Adipocyte (in vitro differentiated cells): Measurements from ENCODE around the gene TEX35.

Source experiments
- DNase-seq: peaks from one replicate; pipeline ENCODE4 v3.0.0-alpha.2; 2015; ENCODE audit warnings: low read depth
- H3K27me3 ChIP-seq: replicated peaks from 2 replicates; pipeline ENCODE4 v1.7.0; 2013; ENCODE audit warnings: mild to moderate bottlenecking, low read length, moderate library complexity; ENCODE audit not compliant: control insufficient read depth, insufficient read depth
- H3K36me3 ChIP-seq: 2 replicates; pipeline ENCODE4 v1.7.0; 2013; ENCODE audit warnings: low read length, mild to moderate bottlenecking, moderate library complexity; ENCODE audit not compliant: control insufficient read depth, insufficient read depth, severe bottlenecking
- H3K4me1 ChIP-seq: 2 replicates; pipeline ENCODE4 v1.7.0; 2013; ENCODE audit warnings: mild to moderate bottlenecking, low read length, moderate library complexity; ENCODE audit not compliant: control insufficient read depth, insufficient read depth
- H3K4me3 ChIP-seq: 2 replicates; pipeline ENCODE4 v1.7.0; 2013; ENCODE audit warnings: mild to moderate bottlenecking, low read length, moderate library complexity
- H3K9ac ChIP-seq: 2 replicates; pipeline ENCODE4 v1.7.0; 2013; ENCODE audit warnings: mild to moderate bottlenecking, low read length, moderate library complexity
- H3K9me3 ChIP-seq: 2 replicates; pipeline ENCODE4 v1.7.0; 2013; ENCODE audit warnings: mild to moderate bottlenecking, low read length, moderate library complexity; ENCODE audit not compliant: control insufficient read depth

TEX35 gene

DNA sequence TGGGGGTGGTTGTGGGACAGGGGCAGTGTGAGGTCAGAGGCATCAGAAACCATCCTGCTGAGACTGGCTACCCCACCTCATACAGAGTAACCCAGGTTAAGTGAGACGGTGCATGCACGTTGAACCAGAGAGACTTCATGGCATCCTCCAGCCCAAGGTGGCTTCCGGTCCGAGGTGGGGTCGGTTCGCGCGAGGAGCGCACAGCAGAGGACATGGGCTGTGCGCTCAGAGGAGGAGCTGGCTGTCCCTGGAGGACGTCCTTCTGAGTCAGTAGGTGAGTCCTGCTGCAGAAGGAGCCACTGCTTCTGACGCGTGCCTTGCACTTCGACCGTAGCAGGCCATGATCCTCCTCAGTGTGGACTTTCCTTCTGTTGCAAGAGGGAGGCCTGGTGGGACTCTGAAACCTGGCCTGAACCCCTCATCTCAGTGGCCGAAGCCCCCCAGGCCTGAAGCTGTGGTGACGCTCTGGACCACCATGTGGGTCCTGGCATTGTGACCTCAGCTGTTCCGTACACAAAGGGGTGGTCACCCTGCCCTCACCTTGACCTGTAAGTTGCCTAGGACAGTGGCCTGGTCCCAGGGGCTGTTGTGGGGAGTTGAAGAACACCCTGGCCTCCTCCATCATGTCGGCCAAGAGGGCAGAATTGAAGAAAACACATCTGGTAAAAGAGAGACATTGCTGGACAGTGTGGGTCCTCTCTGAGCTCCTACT lies at the start of gene TEX35:
Gene TEX35, plus strand, starts transcription at position 544 of the 712 bp plus-strand sequence. Its CDS starts 80 bp downstream, at position 624.
- Histone ChIP-seq H3K27me3 (no peaks in the 10 kb centered on the region), H3K9ac (peak within 1 kb of the TSS; percentile 23), H3K9me3 (no peaks in the 10 kb centered on the region), H3K4me1 (peaks cover 20% of the 10 kb centered on the region), H3K36me3 (no peaks in the 10 kb centered on the region), H3K4me3 (peak within 1 kb of the TSS; percentile 15)
- no peak for DNase-seq

DNA sequence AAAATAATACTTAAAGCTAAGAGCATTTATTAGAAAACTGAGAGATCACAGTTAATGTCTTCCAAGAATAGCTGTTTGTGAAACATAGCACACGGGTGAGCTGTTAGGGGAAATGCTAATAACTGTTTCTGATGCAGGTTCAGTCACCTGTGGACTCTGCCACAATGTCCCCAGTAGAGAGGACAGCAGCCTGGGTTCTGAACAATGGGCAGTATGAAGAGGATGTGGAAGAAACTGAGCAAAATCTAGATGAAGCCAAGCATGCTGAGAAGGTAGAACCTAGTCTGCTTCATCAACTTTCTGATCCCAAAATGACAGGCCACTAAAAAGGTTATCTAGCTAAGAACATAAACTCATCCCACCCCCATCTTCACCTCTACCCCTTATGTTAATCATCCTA lies 48.8 kb upstream of the TEX35 start:
- DNase-seq, result peak; percentile 2
- Histone ChIP-seq H3K9me3 (no peaks in the 10 kb centered on the region), H3K9ac (no peak overlapping the region), H3K4me1 (peaks cover 14% of the 10 kb centered on the region), H3K4me3 (no peak overlapping the region), H3K27me3 (no peaks in the 10 kb centered on the region), H3K36me3 (peaks cover 33% of the 10 kb centered on the region)

DNA sequence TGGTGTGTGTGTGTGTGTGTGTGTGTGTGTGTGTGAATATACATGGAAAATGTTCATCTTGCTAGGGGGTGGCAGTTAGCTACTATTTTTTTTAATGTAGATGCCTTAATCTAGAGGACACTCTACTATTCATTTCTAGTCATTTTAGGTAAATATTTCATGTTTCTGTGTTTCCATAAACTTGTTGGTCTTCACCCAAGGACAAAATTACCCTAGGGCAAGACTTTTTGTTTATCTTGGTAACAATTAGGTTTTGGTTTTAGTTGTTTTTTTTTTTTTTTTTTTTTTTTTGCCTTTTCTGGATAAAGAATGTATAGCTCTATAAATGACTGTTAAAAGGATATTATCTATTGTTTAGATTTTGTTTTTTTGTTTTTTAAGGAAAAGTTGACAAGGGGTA lies 48.3 kb upstream of the TEX35 start:
- Histone ChIP-seq H3K27me3 (no peaks in the 10 kb centered on the region), H3K9ac (no peak overlapping the region), H3K4me3 (no peak overlapping the region), H3K9me3 (no peaks in the 10 kb centered on the region), H3K4me1 (peaks cover 14% of the 10 kb centered on the region), H3K36me3 (peaks cover 37% of the 10 kb centered on the region)
- DNase-seq, result peak; percentile 54

DNA sequence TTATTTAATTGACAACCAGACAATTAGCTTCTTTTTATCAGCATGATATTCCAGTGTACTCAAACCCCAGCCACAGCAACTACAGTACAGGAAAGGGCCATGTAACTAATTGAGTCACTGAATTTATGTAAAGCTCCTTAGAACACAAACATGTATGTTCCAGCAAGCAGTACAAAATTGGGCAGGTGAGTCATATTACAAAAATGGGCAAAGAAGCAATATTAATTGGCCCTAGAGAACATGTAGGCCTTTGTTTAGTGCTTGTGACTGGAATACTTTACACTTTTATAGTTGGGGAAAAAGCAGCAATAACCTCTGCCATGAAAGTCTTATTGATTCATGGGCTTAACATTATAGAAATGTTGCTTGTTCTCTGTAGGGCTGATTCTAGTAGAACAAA lies 47.9 kb upstream of the TEX35 start:
- DNase-seq, result peak; percentile 75
- H3K36me3 ChIP-seq, result peaks cover 41% of the 10 kb centered on the region
- no peak overlapping the region for H3K4me3 ChIP-seq
- H3K27me3 ChIP-seq, result no peaks in the 10 kb centered on the region
- H3K9me3 ChIP-seq, result no peaks in the 10 kb centered on the region
- no peak overlapping the region for H3K9ac ChIP-seq
- H3K4me1 ChIP-seq, result peaks cover 14% of the 10 kb centered on the region

DNA sequence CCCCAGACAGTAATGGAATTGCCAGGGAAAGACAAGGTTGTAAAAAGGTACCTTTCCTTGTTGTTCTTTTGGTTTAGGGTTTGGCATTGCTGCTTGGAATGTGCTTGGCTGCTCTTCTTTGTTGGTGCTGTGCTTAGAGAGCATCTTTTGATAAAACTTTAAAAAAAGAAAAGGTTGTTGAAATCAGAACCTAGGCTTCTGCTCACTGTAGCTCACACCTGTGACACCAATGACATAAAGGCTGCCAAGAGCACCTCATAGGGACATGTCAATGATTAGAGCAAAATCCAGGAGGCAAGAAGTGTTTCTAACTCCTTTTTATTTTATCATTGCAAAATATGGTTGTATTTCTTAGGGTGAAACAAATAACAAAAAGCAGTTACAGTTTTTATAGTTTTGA lies 45.1 kb upstream of the TEX35 start:
- H3K27me3 ChIP-seq, result no peaks in the 10 kb centered on the region

DNA sequence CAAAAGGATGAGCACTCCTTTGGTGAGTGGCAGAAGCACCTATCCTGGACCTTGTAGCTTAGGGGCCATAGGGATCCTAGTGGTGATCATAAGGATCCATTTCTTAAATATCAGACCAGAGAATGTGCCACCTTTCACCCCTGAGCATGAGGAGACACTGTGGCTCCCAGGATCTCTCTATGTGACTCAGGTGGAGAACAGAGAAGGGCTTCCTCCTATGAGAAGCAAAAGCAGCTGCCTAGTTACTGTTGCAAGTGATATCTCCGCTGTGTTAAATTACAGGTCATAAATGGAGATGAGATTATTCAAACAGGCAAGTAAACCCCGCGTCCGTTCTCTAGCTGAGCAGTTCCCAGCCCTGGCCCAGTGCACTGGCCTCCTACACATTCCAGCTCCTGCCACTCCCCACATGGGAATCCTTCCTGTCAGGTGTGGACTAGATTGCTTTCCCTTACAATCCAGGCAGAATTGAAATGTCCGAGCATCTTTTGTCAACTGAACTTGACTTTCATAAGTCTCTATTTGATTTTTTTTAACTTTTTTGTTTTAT lies 42.4 kb upstream of the TEX35 start:
- DNase-seq, result no peak

More for the DNA sequence above, 45.1 kb upstream of the TEX35 start:
- DNase-seq, result no peak
- Histone ChIP-seq H3K4me3 (no peak overlapping the region), H3K36me3 (peaks cover 62% of the 10 kb centered on the region), H3K9ac (no peak overlapping the region), H3K9me3 (no peaks in the 10 kb centered on the region), H3K4me1 (peaks cover 19% of the 10 kb centered on the region)

DNA sequence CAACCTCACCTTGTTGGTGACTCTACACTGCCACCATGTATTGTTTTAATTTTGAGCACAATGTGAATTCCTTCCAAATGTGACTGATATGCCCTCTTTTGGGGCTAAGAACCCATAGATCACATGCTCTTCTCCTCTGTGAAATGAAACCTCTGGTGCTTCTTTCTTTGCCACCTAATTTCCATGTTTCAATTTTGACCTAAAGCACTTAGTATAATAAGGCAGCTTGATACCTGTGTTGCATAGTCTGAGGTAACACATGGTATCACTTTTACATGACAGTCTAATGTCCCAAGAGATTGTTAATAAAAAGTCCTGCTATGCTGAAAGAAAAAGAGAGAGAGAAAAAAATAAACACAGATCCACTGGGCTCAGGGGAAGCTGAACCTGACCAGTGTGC lies 40.4 kb upstream of the TEX35 start:
- no peak for DNase-seq
- no peaks in the 10 kb centered on the region for H3K9me3 ChIP-seq
- no peak overlapping the region for H3K9ac ChIP-seq
- no peaks in the 10 kb centered on the region for H3K27me3 ChIP-seq
- peaks cover 5% of the 10 kb centered on the region for H3K4me1 ChIP-seq
- no peak overlapping the region for H3K4me3 ChIP-seq
- peaks cover 82% of the 10 kb centered on the region for H3K36me3 ChIP-seq

More for the DNA sequence above, 42.4 kb upstream of the TEX35 start:
- Histone ChIP-seq H3K36me3 (peaks cover 88% of the 10 kb centered on the region), H3K4me1 (peaks cover 7% of the 10 kb centered on the region), H3K9me3 (no peaks in the 10 kb centered on the region), H3K4me3 (no peak overlapping the region), H3K9ac (no peak overlapping the region), H3K27me3 (no peaks in the 10 kb centered on the region)

DNA sequence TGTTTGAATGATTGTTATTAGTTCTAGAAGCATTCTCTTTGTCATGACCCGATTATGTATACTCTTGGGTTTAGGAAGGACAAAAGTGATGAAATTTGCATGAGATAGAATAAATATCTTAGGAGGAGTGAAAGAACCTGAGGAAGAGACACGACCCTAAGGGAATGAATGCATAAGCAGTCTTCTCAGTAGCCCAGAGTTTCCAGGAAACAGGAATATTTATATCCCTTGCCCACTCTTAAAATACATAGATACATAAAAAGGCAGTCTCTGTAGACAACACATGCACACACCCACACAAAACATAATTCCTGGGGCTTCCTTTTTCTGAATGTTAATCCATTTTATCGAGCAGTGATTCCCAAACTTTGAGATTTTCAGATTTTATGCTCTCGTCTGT lies 35.5 kb upstream of the TEX35 start:
- Histone ChIP-seq H3K4me1 (no peaks in the 10 kb centered on the region), H3K4me3 (no peak overlapping the region), H3K27me3 (no peaks in the 10 kb centered on the region), H3K36me3 (peaks cover 50% of the 10 kb centered on the region), H3K9ac (no peak overlapping the region), H3K9me3 (no peaks in the 10 kb centered on the region)
- DNase-seq, result no peak

DNA sequence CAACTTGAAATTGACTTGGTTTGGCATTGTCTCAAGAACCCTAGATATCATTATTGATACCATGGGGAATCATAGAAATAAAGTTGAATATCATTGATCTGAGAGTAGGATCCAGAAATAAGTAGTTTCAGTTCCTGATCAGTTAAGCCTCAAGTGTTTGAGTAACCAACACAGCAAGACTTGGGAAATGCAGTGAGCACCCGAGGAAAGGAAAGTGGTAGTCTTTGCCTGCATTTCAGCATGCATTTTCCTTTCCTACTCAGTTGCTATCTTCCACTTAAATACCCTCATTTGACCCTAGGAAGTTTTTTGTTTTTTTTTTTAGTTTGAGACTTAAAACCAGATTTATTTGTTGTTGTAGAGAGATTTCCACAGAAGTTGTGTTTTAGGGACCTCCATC lies 35.1 kb upstream of the TEX35 start:
- H3K36me3 ChIP-seq, result peaks cover 51% of the 10 kb centered on the region
- H3K4me1 ChIP-seq, result no peaks in the 10 kb centered on the region
- H3K9ac ChIP-seq, result no peak overlapping the region
- H3K4me3 ChIP-seq, result no peak overlapping the region
- H3K27me3 ChIP-seq, result no peaks in the 10 kb centered on the region
- no peaks in the 10 kb centered on the region for H3K9me3 ChIP-seq
- no peak for DNase-seq

DNA sequence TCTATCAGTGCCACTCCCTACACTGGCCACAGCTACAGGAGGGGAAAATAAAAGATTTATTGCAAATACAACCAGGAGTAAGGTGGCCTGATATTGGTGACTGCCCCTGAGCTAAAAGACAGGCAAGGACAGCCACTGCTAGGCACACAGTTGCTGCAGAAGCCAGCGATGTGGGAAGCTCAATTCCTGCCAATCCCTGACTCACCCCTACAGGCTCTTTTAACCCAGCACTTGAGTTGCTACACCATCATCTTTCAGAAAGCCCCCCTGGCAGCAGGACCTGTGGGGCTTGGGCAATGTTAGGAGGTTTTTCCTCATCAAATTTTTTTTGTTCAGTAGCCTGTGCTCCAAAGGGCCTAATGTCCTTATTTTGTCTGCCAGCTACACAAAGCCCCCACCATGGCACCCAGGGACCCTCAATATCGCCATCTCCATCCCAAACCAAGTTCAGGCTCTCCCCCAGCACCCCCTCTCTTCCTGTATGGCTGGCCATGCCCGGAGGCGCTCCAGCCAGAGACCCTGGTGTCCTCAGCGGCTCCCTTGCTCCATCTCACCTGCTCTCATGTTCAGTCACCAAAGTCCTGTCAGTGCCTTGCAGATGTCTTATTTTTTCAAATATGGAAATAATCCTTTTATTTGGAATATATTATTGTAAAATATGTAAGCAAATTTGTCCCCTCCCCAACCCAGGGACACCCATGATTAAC lies 29.5 kb upstream of the TEX35 start:
- DNase-seq, result no peak
- Histone ChIP-seq H3K27me3 (no peaks in the 10 kb centered on the region), H3K4me1 (peaks cover 14% of the 10 kb centered on the region), H3K9me3 (no peaks in the 10 kb centered on the region), H3K4me3 (no peak overlapping the region), H3K9ac (no peak overlapping the region), H3K36me3 (peaks cover 20% of the 10 kb centered on the region)

DNA sequence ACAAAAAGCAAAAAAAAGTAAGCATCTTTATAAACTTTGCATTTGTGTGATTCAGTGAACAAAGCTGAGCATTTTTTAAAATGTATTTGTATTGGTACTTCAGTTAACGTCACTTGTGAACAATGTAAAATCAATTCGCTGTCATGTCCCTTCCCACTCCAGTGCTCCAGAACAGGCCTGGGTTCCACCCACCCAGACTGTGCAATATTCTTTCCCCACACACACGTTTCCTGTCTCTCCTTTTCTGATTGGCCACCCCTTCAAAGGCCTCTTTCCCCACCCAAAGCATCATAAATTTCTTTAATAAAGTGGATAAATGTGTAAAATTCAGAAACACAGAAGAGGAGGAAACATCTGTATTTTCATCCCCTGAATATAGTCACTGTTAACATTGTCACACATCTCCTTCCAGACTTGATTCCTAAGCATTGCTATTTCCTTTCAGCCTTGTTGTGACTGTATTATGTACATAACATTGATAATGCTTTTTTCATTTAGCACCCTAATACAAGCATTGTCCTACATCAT lies 28.1 kb upstream of the TEX35 start:
- Histone ChIP-seq H3K27me3 (no peaks in the 10 kb centered on the region), H3K36me3 (peaks cover 14% of the 10 kb centered on the region), H3K4me3 (no peak overlapping the region), H3K4me1 (peaks cover 14% of the 10 kb centered on the region), H3K9me3 (no peaks in the 10 kb centered on the region), H3K9ac (no peak overlapping the region)
- DNase-seq, result no peak
